Thymus (tissue), 11 donors: Measurements from ENCODE around the gene TCN2. TPM values are rescaled to one million over a fixed set of nuclear protein-coding genes. Genes with fewer than 3 reads are reported as not detected.
A peak's percentile ranks its signal among the peaks of the same experiment; 100 is the strongest.

Experiments
- DNase-seq, 9 donors: peaks; one replicate each; pipeline ENCODE4 v3.0.0-alpha.2; 2013; ENCODE audit warnings: low spot score in 9 of 9, low read depth in 6 of 9, missing footprints in 1 of 9
- H3K27ac ChIP-seq, 2 donors: one replicate each; pipeline ENCODE4 v1.5.1; 2013; ENCODE audit warnings: control low read depth in 1 of 2, low read depth in 1 of 2, low read length in 1 of 2, mild to moderate bottlenecking in 1 of 2, moderate library complexity in 1 of 2
- H3K27me3 ChIP-seq, 2 donors: one replicate each; pipeline ENCODE4 v1.5.1; 2013; ENCODE audit warnings: low read length in 1 of 2; ENCODE audit not compliant: control insufficient read depth in 2 of 2, insufficient read depth in 1 of 2
- H3K36me3 ChIP-seq, 2 donors: one replicate each; pipeline ENCODE4 v1.5.1; 2013; ENCODE audit warnings: low read length in 1 of 2, mild to moderate bottlenecking in 1 of 2, moderate library complexity in 1 of 2; ENCODE audit not compliant: control insufficient read depth in 2 of 2, insufficient read depth in 2 of 2
- H3K4me1 ChIP-seq, 2 donors: one replicate each; pipeline ENCODE4 v1.5.1; 2013; ENCODE audit warnings: low read length in 2 of 2; ENCODE audit not compliant: control insufficient read depth in 2 of 2, insufficient read depth in 2 of 2
- H3K4me3 ChIP-seq, 2 donors: one replicate each; pipeline ENCODE4 v1.5.1; 2013; ENCODE audit warnings: low read length in 2 of 2, control low read depth in 1 of 2, mild to moderate bottlenecking in 1 of 2
- H3K9me3 ChIP-seq, 2 donors: one replicate each; pipeline ENCODE4 v1.5.1; 2013; ENCODE audit warnings: low read length in 1 of 2, mild to moderate bottlenecking in 1 of 2; ENCODE audit not compliant: control insufficient read depth in 2 of 2, insufficient read depth in 1 of 2
- WGBS: extraction: QIAGEN DNeasy Blood & Tissue Kit; methylation state at CpG from one replicate; pipeline ENCODE4 v1.1.7; 2013; 5-methylcytosine and 5-hydroxymethylcytosine counted together
- polyA plus RNA-seq: library from polyadenylated mRNA; stranded (reverse); fragments of 200-250 nt; gene quantifications from one replicate; pipeline ENCODE4 v1.2.3, GENCODE V29; 2013
- total RNA-seq: library from RNA; stranded (reverse); fragments of 120-200 nt; gene quantifications from one replicate; pipeline ENCODE4 v1.2.4, GENCODE V29; 2013
- donor health status: healthy.

TCN2 gene
- total and polyA plus RNA-seq, 2 donors: 3.6 to 10.2 TPM

- H3K4me3 ChIP-seq: no peak overlapping the region
- H3K4me1 ChIP-seq: peaks cover 5 to 11% of the 10 kb centered on the region in 2 donors
- peaks cover 0 to 2% of the 10 kb centered on the region in 2 donors for H3K9me3 ChIP-seq
- WGBS: 70% methylated on average over 3 of the region's 3 CpGs
- DNase-seq: peak in 1 of 9 donors; percentile 43
- no peaks in the 10 kb centered on the region for H3K36me3 ChIP-seq
- peaks cover 0 to 2% of the 10 kb centered on the region in 2 donors for H3K27me3 ChIP-seq
- no peak overlapping the region for H3K27ac ChIP-seq
Observed at GRCh38 chr22:30602049-30602448, 4.9 kb upstream of the TCN2 start.

- WGBS: 95% methylated on average over 3 of the region's 3 CpGs
- Histone ChIP-seq H3K27me3 (peaks cover 0 to 2% of the 10 kb centered on the region in 2 donors), H3K4me3 (no peak overlapping the region), H3K4me1 (peaks cover 8 to 22% of the 10 kb centered on the region in 2 donors), H3K27ac (no peak overlapping the region), H3K9me3 (peaks cover 0 to 2% of the 10 kb centered on the region in 2 donors), H3K36me3 (no peaks in the 10 kb centered on the region)
- no peak for DNase-seq
Observed at GRCh38 chr22:30603801-30604200, 3.2 kb upstream of the TCN2 start.

- no peak overlapping the region for H3K4me3 ChIP-seq
- H3K9me3 ChIP-seq: peaks cover 0 to 2% of the 10 kb centered on the region in 2 donors
- H3K4me1 ChIP-seq: peaks cover 8 to 31% of the 10 kb centered on the region in 2 donors
- H3K27ac ChIP-seq: no peak overlapping the region
- WGBS: 97% methylated on average over 2 of the region's 2 CpGs
- H3K36me3 ChIP-seq: no peaks in the 10 kb centered on the region
- DNase-seq: no peak
- H3K27me3 ChIP-seq: peaks cover 0 to 2% of the 10 kb centered on the region in 2 donors
Observed at GRCh38 chr22:30604723-30605122, 2.3 kb upstream of the TCN2 start.

- Histone ChIP-seq H3K4me1 (peaks cover 8 to 31% of the 10 kb centered on the region in 2 donors), H3K27me3 (peaks cover 0 to 2% of the 10 kb centered on the region in 2 donors), H3K36me3 (no peaks in the 10 kb centered on the region), H3K27ac (no peak overlapping the region), H3K9me3 (peaks cover 0 to 2% of the 10 kb centered on the region in 2 donors), H3K4me3 (no peak overlapping the region)
- 40% methylated on average over 9 of the region's 9 CpGs for WGBS
- peak in 2 of 9 donors; percentile 19 to 42 for DNase-seq
Observed at GRCh38 chr22:30605449-30606110, 1.4 kb upstream of the TCN2 start.

GRCh38 chr22:30607300-30607930 lies 441 bp downstream of the TCN2 start:
- WGBS: 91% methylated on average over 7 of the region's 7 CpGs
- no peaks in the 10 kb centered on the region for H3K9me3 ChIP-seq
- DNase-seq: no peak
- peaks cover 0 to 2% of the 10 kb centered on the region in 2 donors for H3K27me3 ChIP-seq
- no peaks in the 10 kb centered on the region for H3K36me3 ChIP-seq
- no peak overlapping the region for H3K27ac ChIP-seq
- H3K4me1 ChIP-seq: peaks cover 8 to 31% of the 10 kb centered on the region in 2 donors
- H3K4me3 ChIP-seq: peak overlapping the region; percentile 53 to 58

- Histone ChIP-seq H3K4me1 (peaks cover 8 to 31% of the 10 kb centered on the region in 2 donors), H3K9me3 (no peaks in the 10 kb centered on the region), H3K36me3 (no peaks in the 10 kb centered on the region), H3K27ac (no peak overlapping the region), H3K27me3 (peaks cover 0 to 2% of the 10 kb centered on the region in 2 donors), H3K4me3 (no peak overlapping the region)
- DNase-seq: no peak
- WGBS: 87% methylated on average over 7 of the region's 7 CpGs
Observed at GRCh38 chr22:30607939-30608338, 965 bp downstream of the TCN2 start.

- peaks cover 8 to 31% of the 10 kb centered on the region in 2 donors for H3K4me1 ChIP-seq
- peak in 1 of 9 donors; percentile 50 for DNase-seq
- no peak overlapping the region for H3K4me3 ChIP-seq
- no peaks in the 10 kb centered on the region for H3K9me3 ChIP-seq
- H3K27ac ChIP-seq: peak overlapping the region; percentile 55 to 78
- H3K36me3 ChIP-seq: no peaks in the 10 kb centered on the region
- H3K27me3 ChIP-seq: peaks cover 0 to 2% of the 10 kb centered on the region in 2 donors
- WGBS: 56% methylated on average over 17 of the region's 17 CpGs
Observed at GRCh38 chr22:30609260-30610185, 2.5 kb downstream of the TCN2 start.

- H3K27ac ChIP-seq: no peak overlapping the region
- no peaks in the 10 kb centered on the region for H3K36me3 ChIP-seq
- peaks cover 8 to 31% of the 10 kb centered on the region in 2 donors for H3K4me1 ChIP-seq
- no peaks in the 10 kb centered on the region for H3K9me3 ChIP-seq
- no peak for DNase-seq
- peaks cover 0 to 2% of the 10 kb centered on the region in 2 donors for H3K27me3 ChIP-seq
- 88% methylated on average over 7 of the region's 7 CpGs for WGBS
- H3K4me3 ChIP-seq: no peak overlapping the region
Observed at GRCh38 chr22:30610299-30610698, 3.3 kb downstream of the TCN2 start.
